Ovary (tissue), 3 donors: ENCODE data around the gene MYO1F.

ENCODE experiments used
- CTCF ChIP-seq, 3 donors: fragments of 450-650 bp in 2 of 3; fragments of 200-600 bp in 1 of 3; IDR thresholded peaks; one replicate each; pipeline versions ENCODE4 v1.5.1 to v1.8.0; 2016 to 2022; ENCODE audit warnings: antibody characterized with exemption in 3 of 3, mild to moderate bottlenecking in 1 of 3
- EP300 ChIP-seq: sonication (generic); formaldehyde crosslinking; IDR thresholded peaks from one replicate; pipeline ENCODE4 v1.6.1; 2017; ENCODE audit warnings: antibody characterized with exemption
- POLR2A ChIP-seq: fragments of 450-650 bp; IDR thresholded peaks from one replicate; pipeline ENCODE4 v1.6.1; 2017; ENCODE audit warnings: antibody characterized with exemption, mild to moderate bottlenecking, moderate library complexity
- donor health status: DM: no; HTN: no; CAD: no.

DNA sequence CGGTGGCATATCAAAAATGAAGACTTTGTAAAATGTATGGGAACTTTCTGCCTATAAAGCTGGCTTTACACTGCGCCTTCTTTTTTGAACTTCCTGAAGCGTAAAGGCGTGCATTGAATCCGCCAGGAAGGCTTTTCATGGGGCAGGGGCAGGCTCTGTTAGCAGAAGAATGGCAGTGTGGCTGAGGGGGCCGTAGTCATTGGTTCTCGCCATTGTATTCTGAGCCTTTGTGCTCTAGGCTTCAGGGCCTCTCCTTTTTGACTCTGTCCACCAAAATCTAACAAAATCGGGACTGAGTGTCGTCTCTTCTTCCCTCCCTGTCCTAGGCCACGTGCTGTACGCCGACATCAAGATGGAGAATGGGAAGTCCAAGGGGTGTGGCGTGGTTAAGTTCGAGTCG is 88.9 kb downstream of the MYO1F start:
- TF ChIP-seq CTCF (IDR thresholded peaks at IDR 0.05): no peak
- no peak for TF ChIP-seq EP300
- no peak for TF ChIP-seq POLR2A
